HepG2 (cell line): Measurements from ENCODE around the gene MAP2K2. TPM values are rescaled to one million over a fixed set of nuclear protein-coding genes. Genes with fewer than 3 reads are reported as not detected.

ENCODE experiments used
- ATAC-seq: fragments of 200-7000 bp; cut with Tn5 transposase; 3 replicates; pipeline ENCODE4 v1.9.1; 2020; ENCODE audit warnings: mild to moderate bottlenecking, moderate library complexity
- BruUV-seq: library from RNA; stranded (reverse); fragments of 400-500 nt; replicated peaks from 2 replicates; lab custom pipeline; 2021; lab: Mats Ljungman, UMichigan
- CTCF ChIA-PET: fragments of 300-600 bp; formaldehyde crosslinking; extraction: SDS; loops from one replicate; lab custom pipeline; 2021; ENCODE audit warnings: low total read pairs, inconsistent platforms, low intra/inter-chr PET ratio; lab: Yijun Ruan, JAX
- POLR2A ChIA-PET: fragments of 350-600 bp; sonication (Branson Sonifier 250); formaldehyde crosslinking; loops from one replicate; lab custom pipeline; 2020; ENCODE audit warnings: antibody characterized with exemption, inconsistent platforms; lab: Yijun Ruan, JAX
- DNase-seq: peaks from one replicate; pipeline ENCODE4 v3.0.0-alpha.2; 2015; ENCODE audit warnings: low spot score
- FAIRE-seq: peaks from 3 replicates; lab custom pipeline; 2011; peaks lifted over from hg19 to GRCh38; lab: Jason Lieb, UNC
- H2AFZ ChIP-seq: one replicate; pipeline ENCODE4 v1.6.1; 2011; ENCODE audit warnings: low read length, inconsistent platforms
- H3K27ac ChIP-seq: fragments of 300-600 bp; 3 replicates; pipeline ENCODE4 v1.8.0; 2011; ENCODE audit warnings: mixed run types, mild to moderate bottlenecking, mixed read lengths, low read length, inconsistent platforms; ENCODE audit not compliant: insufficient read depth; ENCODE audit errors: extremely low read length
- H3K27me3 ChIP-seq, 2 experiments: fragments of 200-600 bp in 1 of 2; 2 replicates in 1 of 2; 3 replicates in 1 of 2; pipeline versions ENCODE4 v1.6.0 to v1.8.0; 2011; ENCODE audit warnings: low read length in 2 of 2, mild to moderate bottlenecking in 2 of 2, moderate library complexity in 2 of 2, inconsistent platforms in 1 of 2; ENCODE audit not compliant: insufficient read depth in 2 of 2, control insufficient read depth in 1 of 2
- H3K36me3 ChIP-seq, 2 experiments: fragments of 200-600 bp in 1 of 2; replicated peaks in 1 of 2; 2 replicates in 1 of 2; 3 replicates in 1 of 2; pipeline versions ENCODE4 v1.5.1 to v1.8.0; 2011; ENCODE audit warnings: low read length in 2 of 2, inconsistent platforms in 1 of 2; ENCODE audit not compliant: insufficient read depth in 2 of 2, control insufficient read depth in 1 of 2
- H3K4me1 ChIP-seq: 2 replicates; pipeline ENCODE4 v1.5.1; 2012; ENCODE audit warnings: low read length, inconsistent platforms; ENCODE audit not compliant: insufficient read depth
- H3K4me2 ChIP-seq: 2 replicates; pipeline ENCODE4 v1.6.0; 2011; ENCODE audit warnings: low read depth, low read length, inconsistent platforms
- H3K4me3 ChIP-seq, 3 experiments: fragments of 200-600 bp in 1 of 3; sonication (generic), shearing (Covaris generic) in 1 of 3; replicated peaks in 1 of 3; 2 replicates each; pipeline ENCODE4 v1.5.1; 2011 to 2016; ENCODE audit warnings: low read length in 3 of 3, inconsistent platforms in 2 of 3, low read depth in 2 of 3, mild to moderate bottlenecking in 2 of 3, control low read depth in 1 of 3, mixed read lengths in 1 of 3; ENCODE audit not compliant: insufficient read depth in 1 of 3
- H3K79me2 ChIP-seq: one replicate; pipeline ENCODE4 v1.6.1; 2011; ENCODE audit warnings: low read length, inconsistent platforms; ENCODE audit not compliant: insufficient read depth
- H3K9ac ChIP-seq: 2 replicates; pipeline ENCODE4 v1.6.0; 2011; ENCODE audit warnings: mild to moderate bottlenecking, low read depth, low read length, inconsistent platforms; ENCODE audit not compliant: insufficient read depth
- H3K9me3 ChIP-seq: 2 replicates; pipeline ENCODE4 v1.5.1; 2012; ENCODE audit warnings: mild to moderate bottlenecking, low read length
- H4K20me1 ChIP-seq: 2 replicates; pipeline ENCODE4 v1.6.0; 2011; ENCODE audit warnings: inconsistent platforms, mild to moderate bottlenecking, low read length, moderate library complexity; ENCODE audit not compliant: insufficient read depth
- AGO2 ChIP-seq: fragments of 200-400 bp; formaldehyde crosslinking; optimal IDR thresholded peaks from 2 replicates; pipeline ENCODE3; 2017; ENCODE audit warnings: mild to moderate bottlenecking, low read depth, low read length, moderate library complexity
- MEIS1 ChIP-seq: sonication (generic); formaldehyde crosslinking; IDR thresholded peaks from 2 replicates; pipeline ENCODE4 v1.9.0; 2021; ENCODE audit warnings: mild to moderate bottlenecking, missing genetic modification reagents, moderate library complexity, borderline replicate concordance
- WGBS: methylation state at CpG from one replicate; pipeline ENCODE4 v1.1.6; 2017; ENCODE audit warnings: low lambda C conversion rate; 5-methylcytosine and 5-hydroxymethylcytosine counted together
- in situ Hi-C: cut with HindIII; loops from 2 replicates; pipeline ENCODE4 v1.10.0; 2017; ENCODE audit warnings: low pct_unique_long_range_greater_than_20kb; ENCODE audit not compliant: extremely low pct_ligation_motif_present
- intact Hi-C: fragments of 100-400 bp; cut with micrococcal nuclease; formaldehyde crosslinking; loops from one replicate; pipeline ENCODE4 v1.10.0; 2022; ENCODE audit not compliant: unreplicated experiment
- polyA plus RNA-seq, 8 experiments: library from polyadenylated mRNA; depleted of rRNA in 3 of 8; stranded (reverse) in 7 of 8; unstranded in 1 of 8; fragments of >200 nt; fragmentation: Illumina TruSeq in 4 of 8; extraction: Trizol in 4 of 8; gene quantifications; 2 replicates each; pipeline versions ENCODE4 v1.2.1 to v1.2.3, GENCODE V29; 2011 to 2016; ENCODE audit warnings: low read depth in 4 of 8, missing spikeins in 1 of 8, mixed read lengths in 1 of 8; ENCODE audit not compliant: insufficient read depth in 1 of 8
- total RNA-seq, 5 experiments: library from RNA; depleted of rRNA; stranded (reverse); fragments of >200 nt; fragmentation: Illumina TruSeq; extraction: Trizol; gene quantifications; 2 replicates each; pipeline ENCODE4 v1.2.3, GENCODE V29; 2016; ENCODE audit warnings: low read depth in 1 of 5
- TF ChIP-seq, protein P1 (sequence below): sonication (generic); formaldehyde crosslinking; conservative IDR thresholded peaks from 2 replicates; pipeline ENCODE4 v1.8.0; 2022; ENCODE audit warnings: low read depth, missing genetic modification reagents

Gene MAP2K2
- total and polyA plus RNA-seq, 2 of the 13 experiments (the other 11 are each of a cell fraction or from before 2014, with no cell fraction given), result 70.3 to 80.9 TPM

DNA sequence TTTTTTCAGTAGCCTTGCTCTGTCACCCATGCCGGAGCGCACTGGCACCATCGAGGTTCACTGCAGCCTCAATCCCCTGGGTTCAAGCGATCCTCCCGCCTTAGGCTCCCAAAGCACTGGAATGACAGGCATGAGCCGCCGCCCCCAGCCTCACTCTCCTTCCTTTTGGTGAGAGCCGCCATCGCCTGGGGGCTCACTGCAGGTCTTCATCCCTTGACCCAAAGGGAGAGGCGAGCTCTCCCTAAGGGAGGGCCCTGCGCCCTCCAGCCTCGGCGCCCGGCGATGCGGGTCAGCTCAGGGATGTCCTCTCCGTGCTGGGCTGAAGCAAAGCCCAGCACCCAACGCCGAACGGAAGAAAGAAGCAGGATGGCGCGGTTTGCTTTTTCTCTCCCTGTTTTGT lies 34.0 kb downstream of the MAP2K2 start:
- no peak for DNase-seq
- no peaks in the 10 kb centered on the region for H3K79me2 ChIP-seq
- H2AFZ ChIP-seq, result no peak overlapping the region
- FAIRE-seq, result no peak
- no peak overlapping the region for H3K27ac ChIP-seq
- intact Hi-C loops, result no loop called here
- no peak for ATAC-seq
- TF ChIP-seq MEIS1 (no peak), AGO2 (peak; percentile 3)
- in situ Hi-C loops, result no loop called here
- H3K4me3 ChIP-seq, result no peak overlapping the region
- ChIA-PET CTCF (no interaction called here), POLR2A (no interaction called here)
- no peak overlapping the region for H3K4me2 ChIP-seq
- no TSS peak for BruUV-seq
- H4K20me1 ChIP-seq, result no peaks in the 10 kb centered on the region
- H3K9me3 ChIP-seq, result no peaks in the 10 kb centered on the region
- H3K9ac ChIP-seq, result no peak overlapping the region
- H3K36me3 ChIP-seq, result peaks cover 4 to 6% of the 10 kb centered on the region in 2 experiments; a peak in 2 of 5 replicates
- no peaks in the 10 kb centered on the region for H3K27me3 ChIP-seq
- peaks cover 18% of the 10 kb centered on the region for H3K4me1 ChIP-seq
- WGBS, result 98% methylated on average over 22 of the region's 22 CpGs

DNA sequence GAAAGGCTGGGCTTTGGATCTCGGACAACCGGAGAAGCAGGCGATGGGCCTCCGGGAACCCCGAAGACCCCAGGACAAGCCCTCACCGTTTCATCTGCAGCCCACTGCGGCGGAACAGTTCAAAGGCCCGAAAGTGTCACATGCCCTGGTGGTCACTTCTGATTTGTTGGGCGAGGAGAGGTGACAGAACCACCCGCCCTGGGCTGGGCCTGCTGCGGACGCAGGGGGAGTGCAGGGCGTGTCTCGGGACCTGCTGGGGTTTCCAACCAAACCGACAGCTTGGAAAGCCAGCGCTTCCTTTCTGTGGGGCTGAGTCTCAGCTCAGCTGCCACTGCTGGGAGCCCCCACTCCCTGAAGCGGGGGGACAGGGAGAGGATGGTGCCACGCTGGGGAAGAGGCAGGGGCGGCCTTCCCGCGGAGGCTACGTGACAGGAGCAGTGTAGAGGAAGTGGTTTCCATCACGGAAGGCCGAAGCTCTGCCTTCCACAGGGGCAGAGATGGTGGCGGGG lies 34.5 kb downstream of the MAP2K2 start:
- no peaks in the 10 kb centered on the region for H3K79me2 ChIP-seq
- ChIA-PET CTCF (no interaction called here), POLR2A (no interaction called here)
- no peak overlapping the region for H3K27ac ChIP-seq
- H3K4me1 ChIP-seq, result peaks cover 20% of the 10 kb centered on the region
- ATAC-seq, result no peak
- H3K9me3 ChIP-seq, result no peaks in the 10 kb centered on the region
- no peak for DNase-seq
- intact Hi-C loops, result no loop called here
- H3K4me2 ChIP-seq, result no peak overlapping the region
- 93% methylated on average over 25 of the region's 26 CpGs for WGBS
- peak; percentile 81 for TF ChIP-seq AGO2
- TF ChIP-seq, protein P1, sequence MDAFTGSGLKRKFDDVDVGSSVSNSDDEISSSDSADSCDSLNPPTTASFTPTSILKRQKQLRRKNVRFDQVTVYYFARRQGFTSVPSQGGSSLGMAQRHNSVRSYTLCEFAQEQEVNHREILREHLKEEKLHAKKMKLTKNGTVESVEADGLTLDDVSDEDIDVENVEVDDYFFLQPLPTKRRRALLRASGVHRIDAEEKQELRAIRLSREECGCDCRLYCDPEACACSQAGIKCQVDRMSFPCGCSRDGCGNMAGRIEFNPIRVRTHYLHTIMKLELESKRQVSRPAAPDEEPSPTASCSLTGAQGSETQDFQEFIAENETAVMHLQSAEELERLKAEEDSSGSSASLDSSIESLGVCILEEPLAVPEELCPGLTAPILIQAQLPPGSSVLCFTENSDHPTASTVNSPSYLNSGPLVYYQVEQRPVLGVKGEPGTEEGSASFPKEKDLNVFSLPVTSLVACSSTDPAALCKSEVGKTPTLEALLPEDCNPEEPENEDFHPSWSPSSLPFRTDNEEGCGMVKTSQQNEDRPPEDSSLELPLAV (CRISPR knock-in tag), result no peak
- H3K36me3 ChIP-seq, result peaks cover 3 to 4% of the 10 kb centered on the region in 2 experiments; a peak in 2 of 5 replicates
- no TSS peak for BruUV-seq
- no peak overlapping the region for H2AFZ ChIP-seq
- H3K4me3 ChIP-seq, result no peak overlapping the region
- H3K27me3 ChIP-seq, result no peaks in the 10 kb centered on the region
- H3K9ac ChIP-seq, result no peak overlapping the region
- in situ Hi-C loops, result no loop called here
- no peak for FAIRE-seq
- no peaks in the 10 kb centered on the region for H4K20me1 ChIP-seq
